GM12874 (cell line): ENCODE results near the gene PAQR6.

Experiments
- CTCF ChIP-seq: IDR thresholded peaks from 2 replicates; pipeline ENCODE4 v1.5.1; 2011; ENCODE audit warnings: low read depth, mild to moderate bottlenecking, control low read depth, low read length, moderate library complexity; ENCODE audit not compliant: insufficient read depth

Gene PAQR6

GRCh38 chr1:156248323-156248683 is 447 bp upstream of the PAQR6 start:
- TF ChIP-seq CTCF, result no peak

DNA sequence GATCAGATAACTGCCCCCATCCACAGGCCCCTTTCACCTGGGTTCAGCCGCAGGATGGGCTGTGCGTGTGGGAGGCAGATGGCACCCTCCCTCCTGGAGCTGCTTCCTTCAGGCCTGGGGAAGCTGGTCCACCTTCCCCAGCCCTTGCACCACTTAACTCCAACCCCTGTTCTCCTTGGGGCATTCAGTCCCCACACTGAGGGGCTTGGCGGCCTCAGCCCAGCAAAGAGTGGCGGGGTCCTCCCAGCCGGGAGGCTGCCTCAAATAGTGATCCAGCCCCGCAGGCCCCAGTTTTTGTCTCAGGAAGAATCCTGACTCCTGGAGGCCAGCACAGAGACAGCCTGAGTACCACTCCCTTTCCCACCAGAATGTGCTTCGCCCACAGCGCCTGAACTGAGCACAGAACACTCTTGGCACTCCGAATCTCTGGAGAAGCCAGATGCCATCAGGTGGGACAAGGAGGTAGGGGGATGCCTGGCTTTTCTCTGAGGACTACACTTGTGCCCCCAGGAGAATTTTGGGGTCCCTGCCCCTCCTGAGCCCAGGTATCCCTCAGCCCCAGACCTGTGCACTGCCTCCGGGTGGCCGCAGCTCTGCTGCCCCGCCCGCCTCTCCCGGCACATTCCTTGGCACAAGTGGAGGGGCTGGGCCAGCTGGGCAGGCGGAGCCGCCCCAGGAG is 936 bp downstream of the PAQR6 start:
- no peak for TF ChIP-seq CTCF

DNA sequence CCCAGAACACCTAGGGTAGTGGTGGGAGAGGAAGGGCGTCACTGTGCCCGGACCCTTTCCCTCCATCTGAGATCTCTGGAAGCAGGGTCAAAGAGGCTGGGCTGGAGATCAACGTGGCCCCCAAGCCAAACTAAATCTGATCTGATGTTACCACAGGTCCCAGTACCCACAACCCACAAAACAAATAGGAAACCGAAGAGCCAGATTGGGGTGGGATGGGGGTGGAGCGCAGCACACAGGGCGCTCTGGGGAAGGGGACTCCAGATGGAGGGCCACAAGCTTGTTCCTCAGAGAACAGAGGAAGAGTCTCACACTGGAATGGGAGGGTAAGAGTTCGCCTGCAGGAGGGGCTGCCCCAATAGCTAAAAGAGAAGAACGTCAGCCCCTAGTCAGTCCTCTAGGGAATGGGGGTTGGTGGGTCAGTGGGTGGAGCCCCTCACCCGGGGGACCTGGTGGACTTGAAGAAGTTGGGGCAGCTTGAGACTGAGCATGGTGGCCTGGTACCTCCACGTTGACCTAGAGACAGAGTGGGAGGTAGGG is 1.5 kb downstream of the PAQR6 start:
- no peak for TF ChIP-seq CTCF

DNA sequence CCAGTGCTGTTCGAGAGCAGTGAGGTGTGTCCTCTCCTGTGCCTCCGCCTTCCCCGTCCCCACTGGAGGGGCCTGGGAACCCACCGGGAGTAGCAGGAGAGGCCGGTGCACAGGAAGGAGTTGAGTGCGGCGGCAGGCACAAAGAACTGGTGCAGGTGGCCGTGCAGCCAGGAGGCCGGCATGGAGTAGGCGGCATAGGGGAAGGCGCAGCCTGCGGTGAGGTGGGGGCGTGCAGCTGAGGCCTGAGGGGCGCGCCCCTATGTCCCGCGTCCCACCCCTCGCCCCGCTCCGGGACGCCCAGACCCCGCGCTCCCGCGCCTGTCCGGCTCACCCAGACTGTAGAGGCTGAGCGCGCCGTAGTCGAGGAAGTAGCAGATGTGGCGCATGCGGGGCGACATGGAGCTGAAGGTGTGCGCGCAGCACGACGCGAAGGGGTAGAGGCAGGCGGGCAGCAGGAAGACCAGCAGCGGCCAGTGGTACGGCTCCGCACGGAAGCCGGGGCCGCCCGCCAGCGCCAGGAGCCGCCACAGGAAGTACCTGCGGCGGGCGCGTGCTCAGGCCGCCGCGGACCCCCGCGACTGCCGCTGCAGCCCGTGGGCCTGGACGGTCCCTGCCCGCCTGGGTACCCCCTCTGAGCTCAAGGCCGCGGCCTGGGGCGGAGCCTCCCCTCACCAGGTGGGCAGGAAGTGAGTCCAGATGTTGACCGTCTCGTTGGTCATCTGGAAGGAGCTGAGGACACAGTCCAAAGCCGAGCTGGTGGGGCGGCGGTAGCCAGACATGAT is 2.2 kb downstream of the PAQR6 start:
- no peak for TF ChIP-seq CTCF

DNA sequence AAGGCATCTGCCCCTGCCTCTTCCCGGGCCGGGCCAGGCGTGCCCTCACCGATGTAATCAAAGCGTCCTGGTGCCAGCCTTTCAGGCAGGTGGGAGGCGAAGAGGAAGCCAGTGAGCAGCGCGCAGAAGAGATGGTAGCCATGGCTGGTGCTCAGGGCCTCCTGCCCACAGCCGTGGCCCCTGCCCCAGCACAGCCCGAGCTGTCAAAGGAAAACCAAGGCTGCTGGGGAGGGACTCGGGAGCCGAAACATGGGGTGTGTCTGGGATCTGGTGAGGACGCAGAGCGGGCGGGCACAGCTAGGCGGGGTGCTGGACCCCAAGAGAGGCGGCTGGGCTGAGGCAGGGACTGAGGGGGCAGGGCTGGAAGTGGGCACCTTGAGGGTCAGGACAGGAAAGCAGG is 3.1 kb downstream of the PAQR6 start:
- TF ChIP-seq CTCF, result no peak

- no peak for TF ChIP-seq CTCF
Observed at GRCh38 chr1:156244126-156244525, 3.7 kb downstream of the PAQR6 start.

- TF ChIP-seq CTCF, result no peak
Observed at GRCh38 chr1:156242738-156243137, 5.1 kb downstream of the PAQR6 start.
